ENCODE results near the gene CBFA2T2. TPM values are rescaled to one million over a fixed set of nuclear protein-coding genes. Genes with fewer than 3 reads are reported as not detected.

Gene CBFA2T2
- total RNA-seq, 2 donors from 2014 or later, result 10.6 to 12.5 TPM

DNA sequence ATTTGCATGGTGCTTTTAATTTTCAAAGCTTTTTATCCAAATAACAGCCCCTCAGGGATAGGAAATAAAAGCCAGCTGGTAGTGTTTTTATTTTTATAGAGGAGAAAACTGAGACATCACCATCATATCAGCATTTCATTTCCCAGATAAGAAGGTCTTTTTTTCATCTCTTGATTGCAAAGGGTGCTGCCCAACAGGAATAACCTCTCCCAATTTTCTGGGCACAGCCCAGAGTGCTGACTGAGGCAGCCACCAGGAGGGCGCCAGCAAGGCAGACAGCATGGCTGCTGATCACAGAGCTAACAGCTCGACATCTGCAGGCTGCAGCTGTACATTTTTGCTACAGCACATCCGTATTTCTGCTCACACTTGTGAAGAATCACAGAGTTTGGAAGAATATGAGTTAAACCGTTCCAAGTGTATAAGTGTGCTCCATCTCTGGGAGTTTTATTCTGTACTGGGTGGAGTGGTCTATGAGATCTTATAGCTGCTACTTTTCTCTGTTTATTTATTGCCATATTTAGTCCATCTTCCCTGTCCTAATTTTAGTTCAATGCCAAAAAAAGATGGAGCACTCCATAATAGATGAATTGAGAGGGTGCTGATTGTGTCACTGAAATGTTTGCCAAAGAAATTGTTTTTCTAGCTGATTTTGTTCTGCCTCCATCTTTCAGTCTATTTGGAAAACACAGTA, 86.7 kb downstream of the CBFA2T2 start:
- TF ChIP-seq, protein P1, sequence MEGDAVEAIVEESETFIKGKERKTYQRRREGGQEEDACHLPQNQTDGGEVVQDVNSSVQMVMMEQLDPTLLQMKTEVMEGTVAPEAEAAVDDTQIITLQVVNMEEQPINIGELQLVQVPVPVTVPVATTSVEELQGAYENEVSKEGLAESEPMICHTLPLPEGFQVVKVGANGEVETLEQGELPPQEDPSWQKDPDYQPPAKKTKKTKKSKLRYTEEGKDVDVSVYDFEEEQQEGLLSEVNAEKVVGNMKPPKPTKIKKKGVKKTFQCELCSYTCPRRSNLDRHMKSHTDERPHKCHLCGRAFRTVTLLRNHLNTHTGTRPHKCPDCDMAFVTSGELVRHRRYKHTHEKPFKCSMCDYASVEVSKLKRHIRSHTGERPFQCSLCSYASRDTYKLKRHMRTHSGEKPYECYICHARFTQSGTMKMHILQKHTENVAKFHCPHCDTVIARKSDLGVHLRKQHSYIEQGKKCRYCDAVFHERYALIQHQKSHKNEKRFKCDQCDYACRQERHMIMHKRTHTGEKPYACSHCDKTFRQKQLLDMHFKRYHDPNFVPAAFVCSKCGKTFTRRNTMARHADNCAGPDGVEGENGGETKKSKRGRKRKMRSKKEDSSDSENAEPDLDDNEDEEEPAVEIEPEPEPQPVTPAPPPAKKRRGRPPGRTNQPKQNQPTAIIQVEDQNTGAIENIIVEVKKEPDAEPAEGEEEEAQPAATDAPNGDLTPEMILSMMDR (IDR thresholded peaks at IDR 0.05), result no peak
- no peak for TF ChIP-seq POLR2A (IDR thresholded peaks at IDR 0.05)
- WGBS, 2 donors, result 73 to 80% methylated on average over 4 of the region's 4 CpGs
- no peaks in the 10 kb centered on the region for H3K9me3 ChIP-seq
- intact Hi-C loops (cut with DNase I), result no loop called here
- no peaks in the 10 kb centered on the region for H3K36me3 ChIP-seq (replicated peaks in 1 of 2; ENCODE audit: insufficient read depth in 1 of 2, low read depth in 2 of 2)
- H3K27me3 ChIP-seq, result no peaks in the 10 kb centered on the region
- ATAC-seq, result no peak
- H3K27ac ChIP-seq, result no peak overlapping the region
- H3K4me1 ChIP-seq, result peaks cover 9% of the 10 kb centered on the region
- H3K4me3 ChIP-seq, result no peak overlapping the region
- DNase-seq, result no peak

DNA sequence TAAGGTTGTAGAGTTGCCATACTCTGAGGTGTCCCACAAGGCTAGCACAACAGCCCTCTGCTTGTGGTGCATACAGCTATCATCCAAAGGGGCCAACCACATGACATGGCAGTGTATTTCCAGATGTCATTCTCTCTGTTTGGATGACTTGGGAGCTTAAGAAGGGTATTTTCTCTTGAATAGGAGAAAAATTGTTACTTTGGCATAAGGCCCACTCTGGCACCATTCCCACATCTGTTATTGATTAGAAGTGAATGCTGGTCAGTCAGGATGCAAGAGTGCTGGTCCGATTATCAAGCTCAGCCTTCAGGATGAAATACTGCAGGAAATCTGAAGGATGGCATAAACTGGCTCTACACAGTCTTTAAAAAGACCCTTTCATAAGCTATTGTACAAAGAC, 88.6 kb downstream of the CBFA2T2 start:
- H3K9me3 ChIP-seq, result no peaks in the 10 kb centered on the region
- peaks cover 5% of the 10 kb centered on the region for H3K4me1 ChIP-seq
- no peaks in the 10 kb centered on the region for H3K36me3 ChIP-seq (replicated peaks in 1 of 2; ENCODE audit: insufficient read depth in 1 of 2, low read depth in 2 of 2)
- DNase-seq (no peak), ATAC-seq (no peak)
- H3K4me3 ChIP-seq, result no peak overlapping the region
- H3K27me3 ChIP-seq, result no peaks in the 10 kb centered on the region
- 24 to 50% methylated on average over 1 of the region's 1 CpG for WGBS, 2 donors
- intact Hi-C loops (cut with DNase I), result no loop called here
- H3K27ac ChIP-seq, result no peak overlapping the region
- TF ChIP-seq, protein P1 (IDR thresholded peaks at IDR 0.05), result no peak
- no peak for TF ChIP-seq POLR2A (IDR thresholded peaks at IDR 0.05)

- Histone ChIP-seq H3K27ac (no peak overlapping the region), H3K4me1 (no peaks in the 10 kb centered on the region), H3K4me3 (no peak overlapping the region), H3K27me3 (no peaks in the 10 kb centered on the region), H3K9me3 (no peaks in the 10 kb centered on the region), H3K36me3 (replicated peaks in 1 of 2; ENCODE audit: insufficient read depth in 1 of 2, low read depth in 2 of 2) (no peaks in the 10 kb centered on the region)
- TF ChIP-seq POLR2A (IDR thresholded peaks at IDR 0.05), result no peak
- TF ChIP-seq, protein P1 (IDR thresholded peaks at IDR 0.05), result no peak
- intact Hi-C loops (cut with DNase I), result no loop called here
- ATAC-seq (no peak), DNase-seq (no peak)
- WGBS, 2 donors, result 86 to 94% methylated on average over 2 of the region's 2 CpGs
Measured at GRCh38 chr20:33583143-33583542, 93.2 kb downstream of the CBFA2T2 start.

GRCh38 chr20:33584976-33585375, 95.1 kb downstream of the CBFA2T2 start:
- Histone ChIP-seq H3K36me3 (replicated peaks in 1 of 2; ENCODE audit: insufficient read depth in 1 of 2, low read depth in 2 of 2) (no peaks in the 10 kb centered on the region), H3K27ac (no peak overlapping the region), H3K4me1 (no peaks in the 10 kb centered on the region), H3K4me3 (no peak overlapping the region), H3K9me3 (no peaks in the 10 kb centered on the region), H3K27me3 (no peaks in the 10 kb centered on the region)
- WGBS, 2 donors, result 85 to 89% methylated on average over 3 of the region's 3 CpGs
- intact Hi-C loops (cut with DNase I), result no loop called here
- no peak for DNase-seq
- TF ChIP-seq, protein P1 (IDR thresholded peaks at IDR 0.05), result no peak
- no peak for TF ChIP-seq POLR2A (IDR thresholded peaks at IDR 0.05)
- ATAC-seq, result no peak

- no peaks in the 10 kb centered on the region for H3K4me1 ChIP-seq
- no peak for ATAC-seq
- TF ChIP-seq, protein P1 (IDR thresholded peaks at IDR 0.05), result no peak
- TF ChIP-seq POLR2A (IDR thresholded peaks at IDR 0.05), result no peak
Measured at GRCh38 chr20:33585413-33585812, 95.5 kb downstream of the CBFA2T2 start.

More at GRCh38 chr20:33585413-33585812, 95.5 kb downstream of the CBFA2T2 start:
- 82 to 91% methylated on average over 4 of the region's 4 CpGs for WGBS, 2 donors
- Histone ChIP-seq H3K4me3 (no peak overlapping the region), H3K9me3 (no peaks in the 10 kb centered on the region), H3K27me3 (no peaks in the 10 kb centered on the region), H3K36me3 (replicated peaks in 1 of 2; ENCODE audit: insufficient read depth in 1 of 2, low read depth in 2 of 2) (no peaks in the 10 kb centered on the region), H3K27ac (no peak overlapping the region)
- DNase-seq, result no peak
- intact Hi-C loops (cut with DNase I), result no loop called here
